AG09309 (cell line): ENCODE results near the gene KIF21B.

Experiments used
- DNase-seq: peaks from one replicate; pipeline ENCODE4 v3.0.0-alpha.2; 2010; ENCODE audit warnings: low read depth
- H3K4me3 ChIP-seq: 2 replicates; pipeline ENCODE4 v1.5.1; 2011; ENCODE audit warnings: mild to moderate bottlenecking, low read depth, low read length, moderate library complexity; ENCODE audit not compliant: control insufficient read depth
- CTCF ChIP-seq: IDR thresholded peaks from 2 replicates; pipeline ENCODE4 v1.5.1; 2011; ENCODE audit warnings: mild to moderate bottlenecking, low read depth, low read length, inconsistent platforms; ENCODE audit not compliant: insufficient read depth, control insufficient read depth; ENCODE audit errors: missing control alignments

The KIF21B gene

GRCh38 chr1:200976634-200977033 is 46.9 kb downstream of the KIF21B start:
- no peak for DNase-seq
- TF ChIP-seq CTCF = no peak
- no peak overlapping the region for H3K4me3 ChIP-seq

GRCh38 chr1:200975458-200975857 is 48.1 kb downstream of the KIF21B start:
- TF ChIP-seq CTCF = no peak
- no peak for DNase-seq
- no peak overlapping the region for H3K4me3 ChIP-seq

GRCh38 chr1:200974711-200975110 is 48.8 kb downstream of the KIF21B start:
- no peak for TF ChIP-seq CTCF
- DNase-seq = no peak
- H3K4me3 ChIP-seq = no peak overlapping the region

GRCh38 chr1:200973937-200974657 is 49.4 kb downstream of the KIF21B start:
- DNase-seq = no peak
- no peak for TF ChIP-seq CTCF

GRCh38 chr1:200972985-200973742 is 50.4 kb downstream of the KIF21B start:
- no peak for TF ChIP-seq CTCF
- no peak overlapping the region for H3K4me3 ChIP-seq
- no peak for DNase-seq

More at GRCh38 chr1:200973937-200974657, 49.4 kb downstream of the KIF21B start:
- no peak overlapping the region for H3K4me3 ChIP-seq

GRCh38 chr1:200971955-200972711 is 51.4 kb downstream of the KIF21B start:
- no peak for DNase-seq
- H3K4me3 ChIP-seq = no peak overlapping the region
- TF ChIP-seq CTCF = peak; percentile 72
